Astrocyte (in vitro differentiated cells and primary cell): ENCODE results near the gene SDF2L1. TPM values are rescaled to one million over a fixed set of nuclear protein-coding genes. Genes with fewer than 3 reads are reported as not detected.

Experiments
- DNase-seq: peaks from one replicate; pipeline ENCODE4 v3.0.0-alpha.2; 2010; ENCODE audit warnings: low read depth
- FAIRE-seq: peaks from 2 replicates; lab custom pipeline; 2011; peaks lifted over from hg19 to GRCh38; lab: Jason Lieb, UNC
- H2AFZ ChIP-seq: 2 replicates; pipeline ENCODE4 v1.6.0; 2012; ENCODE audit warnings: low read depth, low read length, inconsistent platforms
- H3K27ac ChIP-seq: 2 replicates; pipeline ENCODE4 v1.5.1; 2011; ENCODE audit warnings: low read depth, low read length, inconsistent platforms
- H3K27me3 ChIP-seq: 2 replicates; pipeline ENCODE4 v1.6.0; 2011; ENCODE audit warnings: low read length, inconsistent platforms; ENCODE audit not compliant: insufficient read depth
- H3K36me3 ChIP-seq: 2 replicates; pipeline ENCODE4 v1.5.1; 2011; ENCODE audit warnings: low read length, inconsistent platforms; ENCODE audit not compliant: insufficient read depth
- H3K4me1 ChIP-seq: 2 replicates; pipeline ENCODE4 v1.5.1; 2011; ENCODE audit warnings: low read length, inconsistent platforms; ENCODE audit not compliant: insufficient read depth
- H3K4me2 ChIP-seq: 2 replicates; pipeline ENCODE4 v1.6.0; 2012; ENCODE audit warnings: low read length, inconsistent platforms
- H3K4me3 ChIP-seq: 2 replicates; pipeline ENCODE4 v1.5.1; 2011; ENCODE audit warnings: low read depth, mild to moderate bottlenecking, low read length, inconsistent platforms; ENCODE audit not compliant: insufficient read depth
- H3K79me2 ChIP-seq: 2 replicates; pipeline ENCODE4 v1.6.0; 2012; ENCODE audit warnings: mild to moderate bottlenecking, low read length, inconsistent platforms; ENCODE audit not compliant: insufficient read depth
- H3K9ac ChIP-seq: 2 replicates; pipeline ENCODE4 v1.6.0; 2012; ENCODE audit warnings: mild to moderate bottlenecking, low read length, inconsistent platforms
- H3K9me3 ChIP-seq: 2 replicates; pipeline ENCODE4 v1.5.1; 2012; ENCODE audit warnings: low read depth, mild to moderate bottlenecking, low read length, inconsistent platforms; ENCODE audit not compliant: insufficient read depth
- H4K20me1 ChIP-seq: 2 replicates; pipeline ENCODE4 v1.6.0; 2012; ENCODE audit warnings: low read length, inconsistent platforms; ENCODE audit not compliant: insufficient read depth
- H3K27ac Mint-ChIP-seq: one replicate; pipeline ENCODE4 v1.8.0; 2021; ENCODE audit warnings: mild to moderate bottlenecking, mixed read lengths; ENCODE audit not compliant: unreplicated experiment
- H3K27me3 Mint-ChIP-seq: one replicate; pipeline ENCODE4 v1.8.0; 2021; ENCODE audit warnings: low read depth, mixed read lengths; ENCODE audit not compliant: unreplicated experiment
- H3K36me3 Mint-ChIP-seq: one replicate; pipeline ENCODE4 v1.8.0; 2021; ENCODE audit warnings: low read depth, mixed read lengths; ENCODE audit not compliant: unreplicated experiment
- H3K4me1 Mint-ChIP-seq: one replicate; pipeline ENCODE4 v1.8.0; 2021; ENCODE audit warnings: low read depth, mixed read lengths; ENCODE audit not compliant: unreplicated experiment
- H3K4me3 Mint-ChIP-seq: one replicate; pipeline ENCODE4 v1.8.0; 2021; ENCODE audit warnings: mild to moderate bottlenecking, moderate library complexity, mixed read lengths; ENCODE audit not compliant: unreplicated experiment
- H3K9me3 Mint-ChIP-seq: one replicate; pipeline ENCODE4 v1.8.0; 2021; ENCODE audit warnings: mild to moderate bottlenecking, mixed read lengths; ENCODE audit not compliant: unreplicated experiment
- EZH2 ChIP-seq: IDR thresholded peaks from 2 replicates; pipeline ENCODE4 v1.6.1; 2012; ENCODE audit warnings: mild to moderate bottlenecking, low read length, inconsistent platforms; ENCODE audit not compliant: insufficient read depth
- total RNA-seq: library from RNA; stranded (reverse); gene quantifications from 2 replicates; pipeline ENCODE4 v1.2.1, GENCODE V29; 2021
- TF ChIP-seq, protein P1 (sequence below): IDR thresholded peaks from 2 replicates; pipeline ENCODE4 v1.5.1; 2011; ENCODE audit warnings: low read depth, mild to moderate bottlenecking, inconsistent platforms, low read length, moderate library complexity; ENCODE audit not compliant: insufficient read depth

The SDF2L1 gene
- total RNA-seq, 1 donor from 2014 or later: 49.5 TPM

DNA sequence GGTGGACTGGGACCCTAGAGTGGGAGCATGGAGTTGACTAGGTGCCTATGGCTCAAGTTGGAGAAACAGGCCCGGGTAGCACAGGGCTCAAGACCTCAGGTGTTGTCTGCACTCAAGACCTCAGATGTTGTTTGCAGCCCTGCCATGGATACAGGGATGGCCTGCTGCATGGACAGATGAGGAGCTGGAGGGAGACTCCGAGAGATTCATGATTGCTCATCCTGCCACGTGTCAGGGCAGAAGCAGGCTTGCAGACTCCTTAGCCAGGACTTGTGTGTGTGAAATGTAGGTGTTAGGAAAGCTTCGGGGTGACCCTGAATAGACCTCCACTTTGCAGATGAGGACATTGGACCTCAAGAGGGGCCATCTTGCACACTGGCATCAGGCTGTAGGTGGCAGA is 8.6 kb upstream of the SDF2L1 start:
- Mint-ChIP-seq H3K27me3 (peaks cover 22% of the 10 kb centered on the region), H3K9me3 (no peaks in the 10 kb centered on the region), H3K36me3 (peaks cover 4% of the 10 kb centered on the region), H3K4me1 (no peaks in the 10 kb centered on the region), H3K4me3 (no peak overlapping the region), H3K27ac (no peak overlapping the region)
- H3K27ac ChIP-seq: no peak overlapping the region
- H3K4me1 ChIP-seq: peaks cover 5% of the 10 kb centered on the region
- peaks cover 1% of the 10 kb centered on the region for H4K20me1 ChIP-seq
- no peak for DNase-seq
- H3K9ac ChIP-seq: no peak overlapping the region
- H3K4me2 ChIP-seq: no peak overlapping the region
- H3K4me3 ChIP-seq: no peak overlapping the region
- peaks cover 12% of the 10 kb centered on the region for H3K79me2 ChIP-seq
- TF ChIP-seq EZH2: no peak
- TF ChIP-seq, protein P1, sequence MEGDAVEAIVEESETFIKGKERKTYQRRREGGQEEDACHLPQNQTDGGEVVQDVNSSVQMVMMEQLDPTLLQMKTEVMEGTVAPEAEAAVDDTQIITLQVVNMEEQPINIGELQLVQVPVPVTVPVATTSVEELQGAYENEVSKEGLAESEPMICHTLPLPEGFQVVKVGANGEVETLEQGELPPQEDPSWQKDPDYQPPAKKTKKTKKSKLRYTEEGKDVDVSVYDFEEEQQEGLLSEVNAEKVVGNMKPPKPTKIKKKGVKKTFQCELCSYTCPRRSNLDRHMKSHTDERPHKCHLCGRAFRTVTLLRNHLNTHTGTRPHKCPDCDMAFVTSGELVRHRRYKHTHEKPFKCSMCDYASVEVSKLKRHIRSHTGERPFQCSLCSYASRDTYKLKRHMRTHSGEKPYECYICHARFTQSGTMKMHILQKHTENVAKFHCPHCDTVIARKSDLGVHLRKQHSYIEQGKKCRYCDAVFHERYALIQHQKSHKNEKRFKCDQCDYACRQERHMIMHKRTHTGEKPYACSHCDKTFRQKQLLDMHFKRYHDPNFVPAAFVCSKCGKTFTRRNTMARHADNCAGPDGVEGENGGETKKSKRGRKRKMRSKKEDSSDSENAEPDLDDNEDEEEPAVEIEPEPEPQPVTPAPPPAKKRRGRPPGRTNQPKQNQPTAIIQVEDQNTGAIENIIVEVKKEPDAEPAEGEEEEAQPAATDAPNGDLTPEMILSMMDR: no peak
- H2AFZ ChIP-seq: no peak overlapping the region
- H3K27me3 ChIP-seq: no peaks in the 10 kb centered on the region
- no peak for FAIRE-seq
- H3K9me3 ChIP-seq: no peaks in the 10 kb centered on the region
- H3K36me3 ChIP-seq: no peaks in the 10 kb centered on the region

DNA sequence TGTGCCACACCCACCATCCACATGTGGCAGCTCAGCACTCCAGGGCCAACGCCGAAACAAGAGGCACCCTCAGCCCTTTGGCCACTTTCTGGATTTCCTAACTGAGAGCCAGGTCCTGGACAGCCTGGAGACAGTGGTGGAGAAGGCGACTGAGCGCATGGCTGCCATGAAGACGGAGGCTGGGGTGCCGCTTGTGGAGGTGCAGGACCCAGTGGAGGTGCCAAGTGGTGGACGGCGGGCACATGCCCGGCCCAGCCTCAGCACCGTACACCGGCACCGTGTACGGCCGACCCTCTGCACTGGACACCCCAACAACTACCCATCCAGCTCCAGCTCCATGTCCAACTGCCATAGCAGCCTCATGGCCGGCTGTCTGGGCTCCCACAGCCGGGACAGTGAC is 8.0 kb upstream of the SDF2L1 start:
- H3K4me1 ChIP-seq: peaks cover 2% of the 10 kb centered on the region
- H2AFZ ChIP-seq: no peak overlapping the region
- no peak overlapping the region for H3K4me2 ChIP-seq
- no peaks in the 10 kb centered on the region for H3K36me3 ChIP-seq
- TF ChIP-seq, protein P1: no peak
- TF ChIP-seq EZH2: no peak
- DNase-seq (no peak), FAIRE-seq (no peak)
- no peaks in the 10 kb centered on the region for H3K9me3 ChIP-seq
- H3K79me2 ChIP-seq: peaks cover 7% of the 10 kb centered on the region
- H3K27ac ChIP-seq: no peak overlapping the region
- Mint-ChIP-seq H3K9me3 (no peaks in the 10 kb centered on the region), H3K27me3 (peaks cover 22% of the 10 kb centered on the region), H3K4me3 (no peak overlapping the region), H3K36me3 (peaks cover 4% of the 10 kb centered on the region), H3K4me1 (no peaks in the 10 kb centered on the region), H3K27ac (no peak overlapping the region)
- no peaks in the 10 kb centered on the region for H4K20me1 ChIP-seq
- H3K9ac ChIP-seq: no peak overlapping the region
- H3K4me3 ChIP-seq: no peak overlapping the region
- no peaks in the 10 kb centered on the region for H3K27me3 ChIP-seq

- FAIRE-seq (no peak), DNase-seq (no peak)
- Histone ChIP-seq H3K79me2 (no peaks in the 10 kb centered on the region), H3K4me1 (no peaks in the 10 kb centered on the region), H3K9ac (no peak overlapping the region), H4K20me1 (no peaks in the 10 kb centered on the region), H3K27me3 (no peaks in the 10 kb centered on the region), H3K9me3 (no peaks in the 10 kb centered on the region), H3K4me2 (no peak overlapping the region), H2AFZ (no peak overlapping the region), H3K27ac (no peak overlapping the region), H3K4me3 (no peak overlapping the region), H3K36me3 (no peaks in the 10 kb centered on the region)
- peak overlapping the region; percentile 27 for H3K4me3 Mint-ChIP-seq
- H3K4me1 Mint-ChIP-seq: no peaks in the 10 kb centered on the region
- no peak overlapping the region for H3K27ac Mint-ChIP-seq
- H3K9me3 Mint-ChIP-seq: no peaks in the 10 kb centered on the region
- H3K27me3 Mint-ChIP-seq: peaks cover 22% of the 10 kb centered on the region
- peaks cover 4% of the 10 kb centered on the region for H3K36me3 Mint-ChIP-seq
- TF ChIP-seq, protein P1: no peak
- TF ChIP-seq EZH2: no peak
Observed at GRCh38 chr22:21634844-21635243, 7.3 kb upstream of the SDF2L1 start.
